SH-SY5Y (cell line): ENCODE data around the gene PTPN7.

Experiments used
- GATA2 ChIP-seq: IDR thresholded peaks from 2 replicates; pipeline ENCODE4 v1.6.1; 2011; ENCODE audit warnings: mild to moderate bottlenecking, low read depth, low read length
- GATA3 ChIP-seq: IDR thresholded peaks from 2 replicates; pipeline ENCODE4 v1.6.1; 2011; ENCODE audit warnings: low read depth, mild to moderate bottlenecking, low read length, moderate library complexity

DNA sequence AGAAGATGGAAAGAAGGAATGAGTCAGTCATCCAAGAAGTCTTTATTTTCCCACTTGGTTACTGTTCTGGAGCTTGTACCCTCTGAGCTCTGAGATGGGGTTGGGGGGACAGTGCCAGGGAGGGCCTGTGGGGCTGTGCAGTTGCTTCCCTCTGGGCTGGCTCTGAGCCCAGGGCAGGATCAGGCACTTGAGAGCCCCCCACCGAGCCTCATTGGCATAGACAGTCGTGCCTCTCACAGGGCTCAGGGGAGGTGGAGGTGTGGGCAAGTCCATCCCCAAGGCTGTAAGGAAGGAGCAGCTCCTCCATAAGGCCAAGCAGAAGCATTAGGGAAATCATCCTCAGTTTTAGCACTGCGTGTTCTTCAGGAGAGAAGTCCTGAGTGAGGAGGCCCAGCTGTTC, 13.4 kb downstream of the PTPN7 start:
- no peak for TF ChIP-seq GATA2
- no peak for TF ChIP-seq GATA3
